Adrenal gland (tissue), 12 donors: Measurements from ENCODE around the gene CPNE9. TPM values are rescaled to one million over a fixed set of nuclear protein-coding genes. Genes with fewer than 3 reads are reported as not detected.

Experiments
- DNase-seq, 7 donors: peaks; one replicate each; pipeline ENCODE4 v3.0.0-alpha.2; 2019 to 2020
- H3K27ac ChIP-seq, 5 donors: fragments of 200-600 bp; sonication (generic) in 4 of 5; 1 replicate in 3 of 5; 2 replicates in 2 of 5; pipeline versions ENCODE4 v1.5.1 to v1.8.0; 2016 to 2020; ENCODE audit warnings: mild to moderate bottlenecking in 1 of 5
- H3K27me3 ChIP-seq: fragments of 200-600 bp; 2 replicates; pipeline ENCODE4 v1.8.0; 2021
- H3K36me3 ChIP-seq, 2 donors: fragments of 200-600 bp; replicated peaks in 1 of 2; 1 replicate in 1 of 2; 2 replicates in 1 of 2; pipeline versions ENCODE4 v1.5.1 to v1.8.0; 2018 to 2022
- H3K4me1 ChIP-seq, 2 donors: fragments of 200-600 bp; replicated peaks in 1 of 2; 1 replicate in 1 of 2; 2 replicates in 1 of 2; pipeline versions ENCODE4 v1.5.1 to v1.8.0; 2018 to 2021
- H3K4me3 ChIP-seq, 4 donors: fragments of 200-600 bp; sonication (generic) in 3 of 4; one replicate each; pipeline ENCODE4 v1.5.1; 2016 to 2018
- H3K9me3 ChIP-seq, 3 donors: fragments of 200-600 bp; sonication (generic) in 1 of 3; replicated peaks in 1 of 3; 1 replicate in 2 of 3; 2 replicates in 1 of 3; pipeline versions ENCODE4 v1.5.1 to v1.8.0; 2016 to 2021
- CTCF ChIP-seq, 6 experiments: fragments of 450-650 bp in 4 of 6; fragments of 200-600 bp in 2 of 6; sonication (generic) in 1 of 6; IDR thresholded peaks; 1 replicate in 5 of 6; 2 replicates in 1 of 6; pipeline versions ENCODE4 v1.5.1 to v1.8.0; 2016 to 2021; ENCODE audit warnings: antibody characterized with exemption in 6 of 6, mild to moderate bottlenecking in 2 of 6, moderate library complexity in 1 of 6
- POLR2A ChIP-seq, 2 donors: fragments of 450-650 bp; IDR thresholded peaks; one replicate each; pipeline ENCODE4 v1.6.1; 2017; ENCODE audit warnings: antibody characterized with exemption in 2 of 2, mild to moderate bottlenecking in 2 of 2, moderate library complexity in 1 of 2
- WGBS, 4 donors: extraction: QIAGEN DNeasy Blood & Tissue Kit in 2 of 4; methylation state at CpG; one replicate each; pipeline versions ENCODE4 v1.1.5 to v1.1.7; 2013 to 2017; 5-methylcytosine and 5-hydroxymethylcytosine counted together
- intact Hi-C, 2 donors: fragments of 100-400 bp; cut with DNase I; formaldehyde crosslinking; loops; one replicate each; pipeline versions ENCODE4 v1.14.1 to v1.15.0; 2022 to 2023
- polyA plus RNA-seq, 3 donors: library from polyadenylated mRNA; stranded (reverse); fragments of 200-250 nt in 2 of 3; fragments of 350-450 nt in 1 of 3; fragmentation: Illumina TruSeq in 1 of 3; extraction: RNeasy Lipid Tissue Mini Kit (QIAGEN cat#74804) in 1 of 3; gene quantifications; one replicate each; pipeline ENCODE4 v1.2.3, GENCODE V29; 2013 to 2014
- total RNA-seq, 9 donors: library from RNA; depleted of rRNA in 4 of 9; stranded (reverse); fragments of >200 nt in 4 of 9; fragments of 120-200 nt in 1 of 9; fragmentation: NEBNext Ultra II Directional in 1 of 9; extraction: Animal tissue kit (Norgen Biotek cat#: 25700) in 1 of 9; gene quantifications; one replicate each; pipeline versions ENCODE4 v1.1.0 to v1.2.4, GENCODE V29; 2013 to 2023
- donor health status: healthy with polysubstance abuse.
- donor health status: Bipolar disorder and iron deficiency.
- donor health status: DM: yes; HTN: yes; CAD: no.
- donor health status: DM: no; HTN: no; CAD: no.
- donor health status: DM: no; HTN: no; CAD: no.
- donor health status: DM: yes; HTN: yes; CAD: no.

The CPNE9 gene
- total and polyA plus RNA-seq, 12 donors, result 0.11 to 9.2 (median 1.5) TPM; not detected in 1

GRCh38 chr3:9742560-9742959 is 38.9 kb downstream of the CPNE9 start:
- peaks cover 0 to 100% of the 10 kb centered on the region in 2 donors for H3K36me3 ChIP-seq
- TF ChIP-seq CTCF (IDR thresholded peaks at IDR 0.05) (no peak), POLR2A (IDR thresholded peaks at IDR 0.05) (no peak)
- no peaks in the 10 kb centered on the region for H3K27me3 ChIP-seq
- DNase-seq, result no peak
- no peak overlapping the region for H3K27ac ChIP-seq
- H3K4me3 ChIP-seq, result no peak overlapping the region
- peaks cover 0 to 5% of the 10 kb centered on the region in 2 donors for H3K4me1 ChIP-seq
- H3K9me3 ChIP-seq, result no peaks in the 10 kb centered on the region
- intact Hi-C loops, result no loop called here
- 96 to 100% methylated on average over 1 of the region's 1 CpG; no CpG with 5 or more reads in 2 of the 4 donors for WGBS, 4 donors

GRCh38 chr3:9743548-9743947 is 39.9 kb downstream of the CPNE9 start:
- Histone ChIP-seq H3K36me3 (peaks cover 0 to 95% of the 10 kb centered on the region in 2 donors), H3K4me1 (no peaks in the 10 kb centered on the region), H3K27me3 (no peaks in the 10 kb centered on the region), H3K4me3 (no peak overlapping the region), H3K27ac (no peak overlapping the region), H3K9me3 (no peaks in the 10 kb centered on the region)
- 93 to 95% (median 93%) methylated on average over 17 to 18 of the region's 18 CpGs for WGBS, 4 donors
- no peak for TF ChIP-seq CTCF (IDR thresholded peaks at IDR 0.05)
- no peak for DNase-seq
- intact Hi-C loops, result no loop called here

- intact Hi-C loops, result no loop called here
- Histone ChIP-seq H3K36me3 (peaks cover 0 to 89% of the 10 kb centered on the region in 2 donors), H3K27me3 (no peaks in the 10 kb centered on the region), H3K4me3 (no peak overlapping the region), H3K9me3 (no peaks in the 10 kb centered on the region), H3K27ac (no peak overlapping the region), H3K4me1 (peaks cover 4 to 5% of the 10 kb centered on the region in 2 donors)
- no peak for DNase-seq
- TF ChIP-seq CTCF (IDR thresholded peaks at IDR 0.05), result no peak
- TF ChIP-seq POLR2A (IDR thresholded peaks at IDR 0.05), result no peak
- 94 to 97% (median 95%) methylated on average over 10 to 13 of the region's 13 CpGs for WGBS, 4 donors
Measured at GRCh38 chr3:9744162-9744561, 40.5 kb downstream of the CPNE9 start.

- Histone ChIP-seq H3K27me3 (no peaks in the 10 kb centered on the region), H3K4me1 (peaks cover 9 to 11% of the 10 kb centered on the region in 2 donors), H3K36me3 (peaks cover 0 to 75% of the 10 kb centered on the region in 2 donors), H3K27ac (no peak overlapping the region), H3K4me3 (no peak overlapping the region), H3K9me3 (no peaks in the 10 kb centered on the region)
- no peak for DNase-seq
- no peak for TF ChIP-seq POLR2A (IDR thresholded peaks at IDR 0.05)
- no peak for TF ChIP-seq CTCF (IDR thresholded peaks at IDR 0.05)
- intact Hi-C loops, result no loop called here
- WGBS, 4 donors, result 89 to 94% (median 90%) methylated on average over 3 to 12 of the region's 12 CpGs
Measured at GRCh38 chr3:9745521-9745920, 41.9 kb downstream of the CPNE9 start.
